NK-92 (cell line): ENCODE data around the gene CCDC160.
"Not testable (repeated sequence)": the region's sequence is repeated elsewhere in the genome, so short reads cannot be mapped to it uniquely, and the experiment has no call there.

Source experiments
- DNase-seq: peaks from one replicate; lab custom pipeline; 2025; ENCODE audit not compliant: unreplicated experiment; lab: John Stamatoyannopoulos, UW

CCDC160 gene

DNA sequence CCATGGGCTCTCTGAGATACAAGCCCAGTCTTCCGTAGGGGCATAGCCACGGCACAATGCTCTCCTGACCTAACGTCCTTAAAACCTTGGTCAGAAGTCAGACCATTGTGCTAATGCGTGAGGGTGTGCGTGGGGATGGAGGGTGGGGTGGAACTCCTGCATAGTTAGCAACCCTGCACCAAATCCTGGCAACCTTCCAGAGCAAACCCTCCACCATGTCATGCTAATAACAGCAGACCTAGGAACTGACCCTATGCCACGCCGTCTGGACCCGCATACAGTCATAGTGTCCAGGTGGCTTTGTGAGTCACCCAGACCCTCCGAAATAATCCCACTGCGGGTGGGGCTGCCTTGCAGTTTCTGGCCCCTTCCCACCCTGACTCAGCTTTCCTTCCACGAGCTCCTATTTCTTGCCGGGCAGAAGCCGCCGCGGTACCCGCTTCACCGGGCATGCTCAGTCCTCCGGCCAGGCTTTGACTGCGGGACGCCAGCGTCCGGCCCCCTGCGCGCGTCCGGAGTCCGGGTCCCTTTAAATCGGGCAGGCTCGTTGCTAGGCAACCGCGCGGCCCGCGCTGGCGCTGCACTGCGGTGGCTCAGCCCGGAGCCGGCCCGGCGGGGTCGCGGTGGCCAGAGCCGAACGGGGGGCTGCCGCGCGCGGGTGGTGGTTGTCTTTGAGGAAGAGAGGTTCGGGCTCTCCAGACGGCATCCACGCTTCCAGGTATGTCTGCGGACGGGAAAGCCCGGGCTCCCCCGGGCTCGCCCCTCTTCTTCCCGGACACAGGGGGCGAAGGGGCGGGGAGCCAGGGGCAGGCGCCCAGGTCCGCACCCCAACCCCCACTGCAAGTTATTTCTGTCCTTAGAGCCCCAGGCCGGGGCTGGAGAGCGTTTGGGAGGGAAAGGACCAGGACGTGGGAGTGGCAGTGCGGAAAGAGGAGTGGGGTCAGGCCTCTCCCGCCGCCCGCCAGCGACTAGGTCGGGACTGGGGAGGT is at the start of gene CCDC160:
Gene CCDC160 (plus strand): TSS at position 557 of the 989 bp plus-strand sequence. CDS start 7,619 bp downstream, outside the sequence.
- no peak for DNase-seq

- DNase-seq = no peak
These were observed 45.7 kb upstream of the CCDC160 start for GRCh38 chrX:134191281-134191680.

- no peak for DNase-seq
These were observed 42.1 kb upstream of the CCDC160 start for GRCh38 chrX:134194915-134195314.

GRCh38 chrX:134202561-134202960 is 34.4 kb upstream of the CCDC160 start:
- DNase-seq = no peak

DNA sequence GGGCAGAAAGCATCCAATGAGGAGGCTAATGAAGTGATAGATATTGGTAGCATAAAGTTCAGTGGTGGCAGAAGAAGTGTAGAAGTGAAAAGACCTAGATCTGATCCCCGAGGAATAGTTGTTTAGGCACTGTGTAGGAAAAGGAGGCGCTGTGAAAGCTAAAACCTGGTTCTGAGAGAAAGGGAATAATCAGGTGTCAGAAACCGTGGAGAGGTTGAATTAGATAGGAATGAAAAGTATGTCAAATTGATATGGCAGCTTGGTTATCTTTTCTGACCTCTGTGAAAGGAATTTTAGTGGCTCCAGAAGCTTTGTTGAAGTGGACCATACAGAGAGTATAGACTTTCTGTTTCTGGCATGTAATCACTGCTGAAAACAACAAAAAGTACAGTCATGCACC is 30.8 kb upstream of the CCDC160 start:
- DNase-seq = no peak

- no peak for DNase-seq
These were observed 26.5 kb upstream of the CCDC160 start for GRCh38 chrX:134210465-134210864.

- no peak for DNase-seq
These were observed 1.7 kb upstream of the CCDC160 start for GRCh38 chrX:134235236-134235635.

GRCh38 chrX:134238144-134238543 is 1.2 kb downstream of the CCDC160 start:
- not testable (repeated sequence) for DNase-seq

- no peak for DNase-seq
These were observed 2.0 kb downstream of the CCDC160 start for GRCh38 chrX:134239016-134239415.

- DNase-seq = no peak
These were observed 3.2 kb downstream of the CCDC160 start for GRCh38 chrX:134240209-134240608.

DNA sequence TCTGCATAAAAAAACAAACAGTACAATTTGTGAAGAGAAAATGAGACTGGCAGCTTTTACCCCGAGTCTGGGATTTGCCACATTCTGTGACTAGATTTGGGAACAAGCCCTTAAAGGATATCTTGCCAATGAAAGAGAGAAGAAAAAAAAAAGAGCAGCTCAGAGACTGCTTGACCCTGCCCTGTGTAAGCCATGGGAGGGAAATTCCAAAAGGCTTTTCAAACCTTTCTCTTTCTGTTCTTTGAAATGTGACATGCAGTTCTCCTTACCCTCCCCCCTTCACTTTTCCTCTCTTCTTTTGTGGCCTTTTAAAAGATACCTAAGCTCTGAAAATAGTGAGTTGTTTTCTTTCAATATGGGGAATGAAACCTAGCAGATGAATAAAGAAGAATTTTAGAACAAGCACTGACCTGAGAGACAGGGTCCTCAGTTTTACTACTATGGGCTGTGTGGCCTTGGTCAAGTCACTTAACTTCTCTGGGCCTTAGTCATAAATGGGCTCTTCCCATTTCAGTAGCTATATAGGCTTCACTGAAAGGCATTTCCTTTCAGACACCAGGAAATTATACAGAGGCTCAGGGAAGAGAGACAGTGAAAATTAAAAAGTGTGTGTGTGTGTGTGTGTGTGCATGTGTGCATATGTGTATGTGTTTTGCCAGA is 5.1 kb downstream of the CCDC160 start:
- no peak for DNase-seq

DNA sequence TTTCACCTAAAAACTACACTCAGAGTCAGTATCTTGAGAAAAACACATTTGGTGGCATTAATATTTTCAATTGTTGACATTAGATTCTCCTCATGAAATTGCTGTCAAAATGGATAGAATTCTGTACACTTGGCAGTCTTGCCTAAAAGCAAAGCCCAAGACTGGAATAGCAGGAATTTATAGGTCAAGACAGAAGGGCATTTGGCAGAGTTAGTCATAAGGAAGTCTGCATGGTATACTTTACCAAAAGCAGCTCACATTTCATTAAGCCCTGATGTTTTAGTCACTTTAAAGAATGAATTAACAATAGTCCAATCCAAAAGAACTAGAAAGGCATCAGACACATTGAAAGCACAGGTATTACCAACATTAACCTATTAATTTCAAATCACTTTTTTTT is 7.1 kb downstream of the CCDC160 start:
- no peak for DNase-seq

DNA sequence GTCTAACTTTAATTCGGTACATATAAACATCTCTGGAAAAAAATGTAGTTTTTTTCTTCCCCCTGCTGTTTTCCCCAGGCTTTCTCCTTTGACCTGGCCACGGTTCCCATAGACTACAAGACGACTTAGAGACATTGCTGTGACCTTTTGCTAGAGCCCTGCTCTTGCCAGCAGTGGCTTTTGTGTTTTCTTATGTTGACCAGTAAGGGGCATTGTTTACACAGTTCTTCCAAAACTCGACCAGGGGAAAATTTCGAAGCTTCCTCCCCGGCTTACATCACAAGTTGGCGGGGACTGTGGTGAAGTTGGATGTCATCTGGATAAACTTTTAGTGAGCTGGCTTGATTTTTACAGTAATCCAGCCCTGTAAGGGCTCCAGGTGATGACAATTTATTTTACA is 9.3 kb downstream of the CCDC160 start:
- DNase-seq = no peak

DNA sequence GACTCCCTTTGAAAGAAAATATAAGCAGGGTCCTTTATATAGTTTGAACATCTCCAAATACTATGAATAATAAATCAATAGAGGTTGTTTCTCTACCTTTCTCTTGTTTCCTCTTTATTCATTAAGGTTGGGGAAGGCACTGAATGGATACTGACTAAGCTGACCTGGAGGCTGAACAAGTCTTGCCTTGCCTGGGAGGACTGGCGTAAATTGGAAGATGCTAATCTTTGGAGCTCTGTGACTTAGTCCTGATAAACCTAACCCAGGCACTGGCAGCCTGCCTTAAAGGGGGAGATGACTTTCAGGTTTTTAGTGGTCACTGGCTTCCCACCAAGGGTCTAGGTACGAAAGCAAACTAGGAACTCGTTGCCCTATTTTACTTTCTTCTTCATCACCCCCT is 10.5 kb downstream of the CCDC160 start:
- DNase-seq = no peak

- no peak for DNase-seq
These were observed 12.3 kb downstream of the CCDC160 start for GRCh38 chrX:134249241-134249640.

DNA sequence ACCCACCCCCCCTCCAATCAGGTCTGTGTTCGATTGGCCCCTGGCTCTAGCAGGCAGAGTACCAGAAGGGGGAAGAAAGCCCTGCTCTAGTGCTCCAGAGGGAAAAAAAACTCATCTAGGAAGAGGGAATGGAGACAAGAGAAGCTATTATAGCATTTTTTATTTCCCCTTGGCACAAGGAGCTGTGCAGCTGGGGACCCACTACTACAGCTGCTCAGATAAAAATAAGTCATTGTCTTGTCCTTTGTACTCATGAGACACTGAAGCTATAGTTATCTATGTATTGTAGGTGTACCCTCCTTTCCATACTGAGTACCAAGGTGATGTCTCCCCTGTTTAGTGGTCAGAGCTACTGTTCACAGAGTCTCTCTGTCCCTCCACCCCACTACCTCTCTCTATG is 14.3 kb downstream of the CCDC160 start:
- no peak for DNase-seq

GRCh38 chrX:134254511-134254910 is 17.5 kb downstream of the CCDC160 start:
- no peak for DNase-seq

GRCh38 chrX:134255555-134255954 is 18.6 kb downstream of the CCDC160 start:
- DNase-seq = no peak

GRCh38 chrX:134256684-134257083 is 19.7 kb downstream of the CCDC160 start:
- DNase-seq = no peak

GRCh38 chrX:134258202-134258601 is 21.2 kb downstream of the CCDC160 start:
- DNase-seq = no peak

DNA sequence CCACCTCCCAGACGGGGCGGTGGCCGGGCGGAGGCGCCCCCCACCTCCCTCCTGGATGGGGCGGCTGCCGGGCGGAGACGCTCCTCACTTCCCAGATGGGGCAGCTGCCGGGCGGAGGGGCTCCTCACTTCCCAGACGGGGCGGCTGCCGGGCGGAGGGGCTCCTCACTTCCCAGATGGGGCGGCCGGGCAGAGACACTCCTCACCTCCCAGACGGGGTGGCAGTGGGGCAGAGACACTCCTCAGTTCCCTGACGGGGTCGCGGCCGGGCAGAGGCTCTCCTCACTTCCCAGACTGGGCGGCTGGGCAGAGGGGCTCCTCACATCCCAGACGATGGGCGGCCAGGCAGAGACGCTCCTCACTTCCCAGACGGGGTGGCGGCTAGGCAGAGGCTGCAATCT is 49.0 kb downstream of the CCDC160 start:
- DNase-seq = not testable (repeated sequence)

GRCh38 chrX:134287346-134287745 is 50.4 kb downstream of the CCDC160 start:
- no peak for DNase-seq
